Astrocyte (in vitro differentiated cells and primary cell): ENCODE data around the gene ADGRD1. TPM values are rescaled to one million over a fixed set of nuclear protein-coding genes. Genes with fewer than 3 reads are reported as not detected.

ENCODE experiments used
- DNase-seq: peaks from one replicate; pipeline ENCODE4 v3.0.0-alpha.2; 2010; ENCODE audit warnings: low read depth
- FAIRE-seq: peaks from 2 replicates; lab custom pipeline; 2011; peaks lifted over from hg19 to GRCh38; lab: Jason Lieb, UNC
- H2AFZ ChIP-seq: 2 replicates; pipeline ENCODE4 v1.6.0; 2012; ENCODE audit warnings: low read depth, low read length, inconsistent platforms
- H3K27ac ChIP-seq: 2 replicates; pipeline ENCODE4 v1.5.1; 2011; ENCODE audit warnings: low read depth, low read length, inconsistent platforms
- H3K27me3 ChIP-seq: 2 replicates; pipeline ENCODE4 v1.6.0; 2011; ENCODE audit warnings: low read length, inconsistent platforms; ENCODE audit not compliant: insufficient read depth
- H3K36me3 ChIP-seq: 2 replicates; pipeline ENCODE4 v1.5.1; 2011; ENCODE audit warnings: low read length, inconsistent platforms; ENCODE audit not compliant: insufficient read depth
- H3K4me1 ChIP-seq: 2 replicates; pipeline ENCODE4 v1.5.1; 2011; ENCODE audit warnings: low read length, inconsistent platforms; ENCODE audit not compliant: insufficient read depth
- H3K4me2 ChIP-seq: 2 replicates; pipeline ENCODE4 v1.6.0; 2012; ENCODE audit warnings: low read length, inconsistent platforms
- H3K4me3 ChIP-seq: 2 replicates; pipeline ENCODE4 v1.5.1; 2011; ENCODE audit warnings: low read depth, mild to moderate bottlenecking, low read length, inconsistent platforms; ENCODE audit not compliant: insufficient read depth
- H3K79me2 ChIP-seq: 2 replicates; pipeline ENCODE4 v1.6.0; 2012; ENCODE audit warnings: mild to moderate bottlenecking, low read length, inconsistent platforms; ENCODE audit not compliant: insufficient read depth
- H3K9ac ChIP-seq: 2 replicates; pipeline ENCODE4 v1.6.0; 2012; ENCODE audit warnings: mild to moderate bottlenecking, low read length, inconsistent platforms
- H3K9me3 ChIP-seq: 2 replicates; pipeline ENCODE4 v1.5.1; 2012; ENCODE audit warnings: low read depth, mild to moderate bottlenecking, low read length, inconsistent platforms; ENCODE audit not compliant: insufficient read depth
- H4K20me1 ChIP-seq: 2 replicates; pipeline ENCODE4 v1.6.0; 2012; ENCODE audit warnings: low read length, inconsistent platforms; ENCODE audit not compliant: insufficient read depth
- H3K27ac Mint-ChIP-seq: one replicate; pipeline ENCODE4 v1.8.0; 2021; ENCODE audit warnings: mild to moderate bottlenecking, mixed read lengths; ENCODE audit not compliant: unreplicated experiment
- H3K27me3 Mint-ChIP-seq: one replicate; pipeline ENCODE4 v1.8.0; 2021; ENCODE audit warnings: low read depth, mixed read lengths; ENCODE audit not compliant: unreplicated experiment
- H3K36me3 Mint-ChIP-seq: one replicate; pipeline ENCODE4 v1.8.0; 2021; ENCODE audit warnings: low read depth, mixed read lengths; ENCODE audit not compliant: unreplicated experiment
- H3K4me1 Mint-ChIP-seq: one replicate; pipeline ENCODE4 v1.8.0; 2021; ENCODE audit warnings: low read depth, mixed read lengths; ENCODE audit not compliant: unreplicated experiment
- H3K4me3 Mint-ChIP-seq: one replicate; pipeline ENCODE4 v1.8.0; 2021; ENCODE audit warnings: mild to moderate bottlenecking, moderate library complexity, mixed read lengths; ENCODE audit not compliant: unreplicated experiment
- H3K9me3 Mint-ChIP-seq: one replicate; pipeline ENCODE4 v1.8.0; 2021; ENCODE audit warnings: mild to moderate bottlenecking, mixed read lengths; ENCODE audit not compliant: unreplicated experiment
- EZH2 ChIP-seq: IDR thresholded peaks from 2 replicates; pipeline ENCODE4 v1.6.1; 2012; ENCODE audit warnings: mild to moderate bottlenecking, low read length, inconsistent platforms; ENCODE audit not compliant: insufficient read depth
- total RNA-seq: library from RNA; stranded (reverse); gene quantifications from 2 replicates; pipeline ENCODE4 v1.2.1, GENCODE V29; 2021
- TF ChIP-seq, protein P1 (sequence below): IDR thresholded peaks from 2 replicates; pipeline ENCODE4 v1.5.1; 2011; ENCODE audit warnings: low read depth, mild to moderate bottlenecking, inconsistent platforms, low read length, moderate library complexity; ENCODE audit not compliant: insufficient read depth

ADGRD1 gene
- total RNA-seq, 1 donor from 2014 or later = 3.0 TPM

DNA sequence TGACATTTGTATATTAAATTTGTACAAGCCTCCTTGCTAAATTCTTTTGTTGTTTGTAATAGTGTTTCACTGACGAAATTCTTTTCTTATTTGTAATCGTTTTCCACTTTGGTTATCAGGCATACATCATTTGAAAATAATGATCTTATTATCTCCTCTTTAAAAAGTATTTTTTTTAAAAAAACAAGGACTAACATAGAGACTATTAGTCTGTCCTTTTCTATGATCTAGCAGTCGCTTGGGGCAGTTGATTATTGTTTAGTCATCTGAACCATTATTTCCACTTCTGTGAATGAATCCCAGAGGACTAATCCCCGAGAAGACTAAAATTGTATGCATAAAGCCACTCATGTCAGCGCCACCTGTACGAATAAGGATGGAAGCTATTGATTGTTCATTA is 11.5 kb downstream of the ADGRD1 start:
- Histone ChIP-seq H4K20me1 (no peaks in the 10 kb centered on the region), H3K4me2 (no peak overlapping the region), H2AFZ (no peak overlapping the region), H3K79me2 (no peaks in the 10 kb centered on the region), H3K4me1 (no peaks in the 10 kb centered on the region), H3K27me3 (no peaks in the 10 kb centered on the region), H3K9me3 (no peaks in the 10 kb centered on the region), H3K36me3 (no peaks in the 10 kb centered on the region), H3K9ac (no peak overlapping the region), H3K4me3 (no peak overlapping the region), H3K27ac (no peak overlapping the region)
- TF ChIP-seq, protein P1, sequence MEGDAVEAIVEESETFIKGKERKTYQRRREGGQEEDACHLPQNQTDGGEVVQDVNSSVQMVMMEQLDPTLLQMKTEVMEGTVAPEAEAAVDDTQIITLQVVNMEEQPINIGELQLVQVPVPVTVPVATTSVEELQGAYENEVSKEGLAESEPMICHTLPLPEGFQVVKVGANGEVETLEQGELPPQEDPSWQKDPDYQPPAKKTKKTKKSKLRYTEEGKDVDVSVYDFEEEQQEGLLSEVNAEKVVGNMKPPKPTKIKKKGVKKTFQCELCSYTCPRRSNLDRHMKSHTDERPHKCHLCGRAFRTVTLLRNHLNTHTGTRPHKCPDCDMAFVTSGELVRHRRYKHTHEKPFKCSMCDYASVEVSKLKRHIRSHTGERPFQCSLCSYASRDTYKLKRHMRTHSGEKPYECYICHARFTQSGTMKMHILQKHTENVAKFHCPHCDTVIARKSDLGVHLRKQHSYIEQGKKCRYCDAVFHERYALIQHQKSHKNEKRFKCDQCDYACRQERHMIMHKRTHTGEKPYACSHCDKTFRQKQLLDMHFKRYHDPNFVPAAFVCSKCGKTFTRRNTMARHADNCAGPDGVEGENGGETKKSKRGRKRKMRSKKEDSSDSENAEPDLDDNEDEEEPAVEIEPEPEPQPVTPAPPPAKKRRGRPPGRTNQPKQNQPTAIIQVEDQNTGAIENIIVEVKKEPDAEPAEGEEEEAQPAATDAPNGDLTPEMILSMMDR = no peak
- TF ChIP-seq EZH2 = no peak
- no peak overlapping the region for H3K4me3 Mint-ChIP-seq
- FAIRE-seq (no peak), DNase-seq (no peak)
- H3K36me3 Mint-ChIP-seq = no peaks in the 10 kb centered on the region
- H3K9me3 Mint-ChIP-seq = no peaks in the 10 kb centered on the region
- no peaks in the 10 kb centered on the region for H3K4me1 Mint-ChIP-seq
- peaks cover 2% of the 10 kb centered on the region for H3K27me3 Mint-ChIP-seq
- no peak overlapping the region for H3K27ac Mint-ChIP-seq

DNA sequence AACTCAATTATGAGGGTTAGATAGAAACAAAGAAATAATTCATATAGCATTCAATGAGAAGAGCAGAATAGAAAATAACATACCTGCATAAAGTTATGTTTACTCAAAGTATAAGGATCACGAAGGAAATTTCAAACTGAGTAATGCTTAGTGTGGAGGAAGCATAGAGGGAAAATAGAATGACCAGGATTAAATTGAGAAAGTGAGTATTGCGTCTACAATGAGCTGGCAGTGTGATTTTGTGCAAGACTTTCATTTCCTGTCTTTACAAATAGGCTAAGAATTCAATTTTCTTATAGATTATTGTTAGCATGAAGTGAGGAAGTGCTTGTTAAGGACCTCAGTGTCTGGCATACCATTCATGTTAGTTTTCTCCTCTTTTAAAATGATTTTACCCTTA is 12.0 kb downstream of the ADGRD1 start:
- peaks cover 2% of the 10 kb centered on the region for H3K27me3 Mint-ChIP-seq
- H3K27ac ChIP-seq = no peak overlapping the region
- no peak for TF ChIP-seq EZH2
- TF ChIP-seq, protein P1 = no peak
- DNase-seq (no peak), FAIRE-seq (no peak)
- no peaks in the 10 kb centered on the region for H4K20me1 ChIP-seq
- H3K4me3 ChIP-seq = no peak overlapping the region
- H3K4me1 ChIP-seq = no peaks in the 10 kb centered on the region
- no peaks in the 10 kb centered on the region for H3K9me3 ChIP-seq
- H3K4me1 Mint-ChIP-seq = no peaks in the 10 kb centered on the region
- no peaks in the 10 kb centered on the region for H3K9me3 Mint-ChIP-seq
- H3K9ac ChIP-seq = no peak overlapping the region
- H3K4me3 Mint-ChIP-seq = no peak overlapping the region
- no peaks in the 10 kb centered on the region for H3K27me3 ChIP-seq
- H3K4me2 ChIP-seq = no peak overlapping the region
- H3K27ac Mint-ChIP-seq = no peak overlapping the region
- H2AFZ ChIP-seq = no peak overlapping the region
- no peaks in the 10 kb centered on the region for H3K36me3 Mint-ChIP-seq
- H3K79me2 ChIP-seq = no peaks in the 10 kb centered on the region
- H3K36me3 ChIP-seq = no peaks in the 10 kb centered on the region

DNA sequence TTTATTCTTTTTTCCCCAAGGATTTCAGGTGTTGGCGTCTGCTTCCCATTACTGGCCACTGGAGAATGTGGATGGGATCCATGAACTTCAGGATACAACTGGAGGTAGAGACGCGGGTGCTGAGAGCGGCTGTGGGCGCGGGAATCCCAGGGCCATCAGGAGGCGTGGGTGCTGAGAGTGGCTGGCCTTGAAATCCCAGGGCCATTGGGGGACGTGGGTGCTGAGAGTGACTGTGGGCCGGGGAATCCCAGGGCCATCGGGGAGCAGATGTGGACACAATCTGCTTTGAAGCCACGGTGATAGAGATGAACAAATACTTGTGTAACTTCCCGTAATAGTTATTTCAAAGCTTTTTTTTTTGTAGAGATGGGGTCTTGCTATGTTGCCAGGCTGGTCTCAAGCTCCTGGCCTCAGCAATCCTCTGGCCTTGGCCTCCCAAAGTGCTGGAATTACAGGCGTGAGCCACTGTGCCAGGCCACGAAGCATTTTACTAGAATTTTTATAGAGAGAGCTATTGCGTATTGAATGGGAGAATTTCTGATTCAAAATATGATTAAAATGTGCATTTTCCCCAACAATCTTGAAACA is 12.8 kb downstream of the ADGRD1 start:
- Mint-ChIP-seq H3K4me1 (no peaks in the 10 kb centered on the region), H3K27ac (no peak overlapping the region), H3K27me3 (peaks cover 5% of the 10 kb centered on the region), H3K9me3 (no peaks in the 10 kb centered on the region), H3K36me3 (no peaks in the 10 kb centered on the region), H3K4me3 (no peak overlapping the region)
- Histone ChIP-seq H3K4me2 (no peak overlapping the region), H3K4me1 (no peaks in the 10 kb centered on the region), H3K27me3 (no peaks in the 10 kb centered on the region), H3K27ac (no peak overlapping the region), H4K20me1 (no peaks in the 10 kb centered on the region), H3K36me3 (no peaks in the 10 kb centered on the region), H3K79me2 (no peaks in the 10 kb centered on the region), H3K9me3 (no peaks in the 10 kb centered on the region), H2AFZ (no peak overlapping the region), H3K4me3 (no peak overlapping the region), H3K9ac (no peak overlapping the region)
- no peak for TF ChIP-seq EZH2
- TF ChIP-seq, protein P1 = no peak
- DNase-seq (no peak), FAIRE-seq (no peak)
